Effector memory CD8-positive, alpha-beta T cell (primary cell): Measurements from ENCODE around the gene ZNF625.

ENCODE experiments used
- ATAC-seq: fragments of 150-1000 bp; cut with Tn5 transposase; replicated peaks from 2 replicates; pipeline ENCODE4 v1.10.0; 2021; ENCODE audit warnings: mild to moderate bottlenecking, moderate library complexity
- DNase-seq, 3 experiments: peaks; one replicate each; pipeline ENCODE4 v3.0.0; 2021
- H3K27ac Mint-ChIP-seq, 2 donors: one replicate each; pipeline ENCODE4 v1.8.0; 2022; ENCODE audit warnings: mild to moderate bottlenecking in 2 of 2, mixed read lengths in 2 of 2, moderate library complexity in 2 of 2
- H3K27me3 Mint-ChIP-seq, 2 donors: one replicate each; pipeline ENCODE4 v1.8.0; 2022; ENCODE audit warnings: mixed read lengths in 2 of 2
- H3K36me3 Mint-ChIP-seq: one replicate; pipeline ENCODE4 v1.8.0; 2022; ENCODE audit warnings: mild to moderate bottlenecking, moderate library complexity, mixed read lengths; ENCODE audit not compliant: insufficient read depth
- H3K4me1 Mint-ChIP-seq, 2 donors: one replicate each; pipeline ENCODE4 v1.8.0; 2022; ENCODE audit warnings: low read depth in 2 of 2, mixed read lengths in 2 of 2
- H3K4me3 Mint-ChIP-seq, 2 donors: one replicate each; pipeline ENCODE4 v1.8.0; 2022; ENCODE audit warnings: mild to moderate bottlenecking in 2 of 2, mixed read lengths in 2 of 2, moderate library complexity in 2 of 2
- H3K9me3 Mint-ChIP-seq, 2 donors: one replicate each; pipeline ENCODE4 v1.8.0; 2022; ENCODE audit warnings: mixed read lengths in 2 of 2

The ZNF625 gene

GRCh38 chr19:12159773-12160414 is 3.4 kb upstream of the ZNF625 start:
- DNase-seq: no peak
- H3K27me3 Mint-ChIP-seq: peaks cover 0 to 10% of the 10 kb centered on the region in 2 donors
- H3K9me3 Mint-ChIP-seq: no peaks in the 10 kb centered on the region
- no peak overlapping the region for H3K27ac Mint-ChIP-seq
- ATAC-seq: no peak
- H3K4me1 Mint-ChIP-seq: peaks cover 18 to 31% of the 10 kb centered on the region in 2 donors
- no peak overlapping the region for H3K4me3 Mint-ChIP-seq
- peaks cover 14% of the 10 kb centered on the region for H3K36me3 Mint-ChIP-seq

DNA sequence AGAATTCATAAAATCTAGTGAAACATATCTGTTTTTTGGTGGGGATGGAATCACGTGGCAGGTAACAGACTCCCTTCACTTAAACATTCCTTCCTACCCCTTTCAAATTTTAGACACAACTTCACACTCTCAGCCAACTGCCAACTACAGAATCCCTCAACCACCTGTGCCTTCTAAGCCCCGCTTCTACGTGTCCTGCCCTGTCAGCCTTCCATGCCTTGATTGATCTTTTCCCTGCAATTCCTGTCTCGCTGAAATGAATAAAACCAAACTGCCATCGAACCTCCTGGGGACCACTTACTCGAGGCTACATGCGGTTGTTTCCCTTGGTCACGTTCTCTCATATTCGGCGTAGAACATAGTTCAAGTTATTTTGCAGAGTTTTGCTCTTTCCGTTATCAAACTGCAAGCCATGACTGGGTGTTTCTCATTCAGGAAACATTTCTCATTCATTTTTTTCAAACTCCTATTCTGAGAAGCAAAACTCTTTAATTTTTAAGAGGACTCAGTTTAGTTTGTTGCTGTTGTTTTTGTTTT is 1.1 kb downstream of the ZNF625 start:
- H3K9me3 Mint-ChIP-seq: no peaks in the 10 kb centered on the region
- DNase-seq (no peak), ATAC-seq (no peak)
- H3K4me1 Mint-ChIP-seq: peaks cover 4 to 14% of the 10 kb centered on the region in 2 donors
- H3K27me3 Mint-ChIP-seq: peaks cover 4 to 21% of the 10 kb centered on the region in 2 donors
- H3K36me3 Mint-ChIP-seq: no peaks in the 10 kb centered on the region
- H3K4me3 Mint-ChIP-seq: peak overlapping the region; percentile 85
- H3K27ac Mint-ChIP-seq: no peak overlapping the region

DNA sequence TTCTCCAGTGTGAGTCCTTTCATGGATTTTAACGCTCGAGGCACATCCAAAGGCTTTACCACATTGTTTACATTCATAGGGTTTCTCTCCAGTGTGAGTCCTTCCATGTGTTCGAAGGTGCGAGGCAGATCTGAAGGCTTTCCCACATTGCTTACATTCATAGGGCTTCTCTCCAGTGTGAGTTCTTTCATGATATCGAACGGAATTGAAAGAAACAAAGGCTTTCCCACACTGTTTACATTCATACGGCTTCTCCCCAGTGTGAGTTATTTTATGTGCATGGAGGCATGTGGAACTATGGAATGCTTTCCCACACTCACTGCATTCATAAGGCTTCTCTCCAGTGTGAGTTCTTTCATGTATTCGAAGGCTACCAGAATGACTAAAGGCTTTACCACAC is 11.2 kb downstream of the ZNF625 start:
- Mint-ChIP-seq H3K36me3 (peaks cover 17% of the 10 kb centered on the region), H3K9me3 (no peaks in the 10 kb centered on the region), H3K4me1 (peaks cover 11% of the 10 kb centered on the region in 2 donors), H3K4me3 (no peak overlapping the region), H3K27ac (no peak overlapping the region), H3K27me3 (peaks cover 0 to 8% of the 10 kb centered on the region in 2 donors)
- no peak for DNase-seq
- ATAC-seq: no peak

GRCh38 chr19:12141405-12141736 is 15.2 kb downstream of the ZNF625 start:
- no peak for ATAC-seq
- peak overlapping the region in 1 of 2 donors; percentile 80 for H3K27ac Mint-ChIP-seq
- H3K4me3 Mint-ChIP-seq: peak overlapping the region; percentile 88 to 95
- peaks cover 23 to 27% of the 10 kb centered on the region in 2 donors for H3K4me1 Mint-ChIP-seq
- no peaks in the 10 kb centered on the region for H3K27me3 Mint-ChIP-seq
- DNase-seq: no peak
- peaks cover 19% of the 10 kb centered on the region for H3K36me3 Mint-ChIP-seq
- H3K9me3 Mint-ChIP-seq: no peaks in the 10 kb centered on the region

- ATAC-seq: peak; percentile 75
- Mint-ChIP-seq H3K27me3 (no peaks in the 10 kb centered on the region), H3K4me1 (peaks cover 23 to 27% of the 10 kb centered on the region in 2 donors), H3K9me3 (no peaks in the 10 kb centered on the region), H3K27ac (peak overlapping the region; percentile 72 to 80), H3K4me3 (peak overlapping the region; percentile 88 to 95), H3K36me3 (peaks cover 25% of the 10 kb centered on the region)
- peak; percentile 80 to 85 (median 83) for DNase-seq
Observed at GRCh38 chr19:12140545-12141404, 15.8 kb downstream of the ZNF625 start.

- Mint-ChIP-seq H3K36me3 (peaks cover 32% of the 10 kb centered on the region), H3K27me3 (no peaks in the 10 kb centered on the region), H3K4me1 (peaks cover 23 to 27% of the 10 kb centered on the region in 2 donors), H3K27ac (peak within 1 kb of the TSS; percentile 72 to 80), H3K4me3 (peak within 1 kb of the TSS; percentile 88 to 95), H3K9me3 (no peaks in the 10 kb centered on the region)
- peak; percentile 93 for ATAC-seq
- DNase-seq: peak; percentile 80 to 85 (median 82)
Observed at GRCh38 chr19:12139885-12140544, 16.5 kb downstream of the ZNF625 start, which contains the start of gene ZNF20. TSS of gene ZNF20 (minus strand) at chr19:12140350. CDS start at chr19:12140182, 168 bp downstream.

DNA sequence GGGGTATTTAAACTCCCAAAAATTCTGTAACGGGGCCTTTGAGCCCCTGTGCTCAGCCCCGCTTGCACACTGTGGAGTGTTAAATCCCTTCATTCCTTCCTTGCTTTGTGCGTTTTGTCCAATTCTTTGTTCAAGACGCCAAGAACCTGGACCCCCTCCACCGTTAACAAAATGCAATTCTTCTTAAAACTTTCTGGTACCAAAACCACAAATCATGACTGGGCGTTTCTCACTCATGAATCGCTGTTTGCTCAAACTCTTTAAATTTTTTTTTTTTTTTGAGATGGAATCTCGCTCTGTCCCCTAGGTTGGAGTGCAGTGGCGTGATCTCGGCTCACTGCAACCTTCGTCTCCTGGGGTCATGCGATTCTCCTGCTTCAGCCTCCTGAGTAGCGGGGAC is 17.3 kb downstream of the ZNF625 start:
- Mint-ChIP-seq H3K4me1 (peaks cover 23 to 27% of the 10 kb centered on the region in 2 donors), H3K4me3 (peak overlapping the region; percentile 88 to 95), H3K27ac (peak overlapping the region in 1 of 2 donors; percentile 72), H3K36me3 (peaks cover 40% of the 10 kb centered on the region), H3K27me3 (no peaks in the 10 kb centered on the region), H3K9me3 (no peaks in the 10 kb centered on the region)
- DNase-seq (no peak), ATAC-seq (no peak)

GRCh38 chr19:12137221-12137940 is 19.2 kb downstream of the ZNF625 start:
- peak in 1 of 3 experiments; percentile 4 for DNase-seq
- no peak for ATAC-seq

DNA sequence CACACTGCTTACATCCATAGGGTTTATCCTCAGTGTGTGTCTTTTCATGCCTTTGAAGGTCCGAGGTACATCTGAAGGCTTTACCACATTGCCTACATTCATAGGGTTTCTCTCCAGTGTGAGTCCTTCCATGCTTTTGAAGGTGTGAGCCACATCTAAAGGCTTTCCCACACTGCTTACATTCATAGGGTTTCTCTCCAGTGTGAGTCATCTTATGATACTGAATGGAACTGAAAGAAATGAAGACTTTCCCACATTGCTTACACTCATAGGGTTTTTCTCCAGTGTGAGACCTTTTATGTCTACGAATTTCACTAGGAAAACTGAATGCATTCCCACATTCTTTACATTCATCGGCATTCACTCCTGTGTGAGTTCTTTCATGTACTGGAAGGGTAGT is 23.5 kb downstream of the ZNF625 start:
- H3K36me3 Mint-ChIP-seq: peaks cover 38% of the 10 kb centered on the region
- ATAC-seq: no peak
- peaks cover 5 to 8% of the 10 kb centered on the region in 2 donors for H3K4me1 Mint-ChIP-seq
- no peaks in the 10 kb centered on the region for H3K27me3 Mint-ChIP-seq
- DNase-seq: no peak
- no peak overlapping the region for H3K4me3 Mint-ChIP-seq
- H3K9me3 Mint-ChIP-seq: peaks cover 0 to 2% of the 10 kb centered on the region in 2 donors
- H3K27ac Mint-ChIP-seq: no peak overlapping the region

More at GRCh38 chr19:12137221-12137940, 19.2 kb downstream of the ZNF625 start:
- Mint-ChIP-seq H3K36me3 (peaks cover 51% of the 10 kb centered on the region), H3K27ac (peak overlapping the region in 1 of 2 donors; percentile 73), H3K4me1 (peaks cover 23 to 27% of the 10 kb centered on the region in 2 donors), H3K4me3 (peak overlapping the region in 1 of 2 donors; percentile 18), H3K9me3 (no peaks in the 10 kb centered on the region), H3K27me3 (no peaks in the 10 kb centered on the region)

DNA sequence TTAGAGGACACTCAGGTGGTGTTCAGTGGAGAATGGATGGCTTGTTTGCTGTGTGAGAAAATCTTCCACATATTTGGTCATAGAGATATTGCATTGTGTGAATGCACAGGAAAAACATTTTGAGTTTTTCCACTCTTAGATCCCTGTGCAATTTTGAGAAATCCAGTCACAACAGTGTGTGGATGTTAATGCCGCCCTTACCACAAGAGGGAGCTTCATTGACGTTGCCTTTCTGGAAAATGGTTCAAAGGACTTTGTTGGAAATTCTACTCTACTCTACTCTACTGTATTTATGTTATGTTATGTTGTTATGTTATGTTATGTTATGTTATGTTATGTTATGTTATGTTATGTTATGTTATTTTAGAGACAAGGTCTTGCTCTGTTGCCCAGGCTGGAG is 29.8 kb downstream of the ZNF625 start:
- H3K36me3 Mint-ChIP-seq: no peaks in the 10 kb centered on the region
- no peaks in the 10 kb centered on the region for H3K4me1 Mint-ChIP-seq
- H3K4me3 Mint-ChIP-seq: no peak overlapping the region
- no peaks in the 10 kb centered on the region for H3K27me3 Mint-ChIP-seq
- no peak for ATAC-seq
- no peak for DNase-seq
- H3K27ac Mint-ChIP-seq: no peak overlapping the region
- H3K9me3 Mint-ChIP-seq: peaks cover 0 to 2% of the 10 kb centered on the region in 2 donors

- ATAC-seq (no peak), DNase-seq (no peak)
- Mint-ChIP-seq H3K4me3 (no peak overlapping the region), H3K4me1 (no peaks in the 10 kb centered on the region), H3K9me3 (peaks cover 0 to 7% of the 10 kb centered on the region in 2 donors), H3K27me3 (no peaks in the 10 kb centered on the region), H3K36me3 (no peaks in the 10 kb centered on the region), H3K27ac (no peak overlapping the region)
Observed at GRCh38 chr19:12117201-12117970, 39.1 kb downstream of the ZNF625 start.

GRCh38 chr19:12113121-12113520 is 43.4 kb downstream of the ZNF625 start:
- peaks cover 0 to 7% of the 10 kb centered on the region in 2 donors for H3K9me3 Mint-ChIP-seq
- H3K36me3 Mint-ChIP-seq: no peaks in the 10 kb centered on the region

More at GRCh38 chr19:12113121-12113520, 43.4 kb downstream of the ZNF625 start:
- Mint-ChIP-seq H3K4me1 (no peaks in the 10 kb centered on the region), H3K27ac (no peak overlapping the region), H3K4me3 (no peak overlapping the region), H3K27me3 (no peaks in the 10 kb centered on the region)
- no peak for DNase-seq
- ATAC-seq: no peak
